Astrocyte (in vitro differentiated cells and primary cell): Measurements from ENCODE around the gene ATF2.

Source experiments
- EZH2 ChIP-seq: IDR thresholded peaks from 2 replicates; pipeline ENCODE4 v1.6.1; 2012; ENCODE audit warnings: mild to moderate bottlenecking, low read length, inconsistent platforms; ENCODE audit not compliant: insufficient read depth
- TF ChIP-seq, protein P1 (sequence below): IDR thresholded peaks from 2 replicates; pipeline ENCODE4 v1.5.1; 2011; ENCODE audit warnings: low read depth, mild to moderate bottlenecking, inconsistent platforms, low read length, moderate library complexity; ENCODE audit not compliant: insufficient read depth

GRCh38 chr2:175027755-175028154 is 140.2 kb downstream of the ATF2 start:
- TF ChIP-seq, protein P1, sequence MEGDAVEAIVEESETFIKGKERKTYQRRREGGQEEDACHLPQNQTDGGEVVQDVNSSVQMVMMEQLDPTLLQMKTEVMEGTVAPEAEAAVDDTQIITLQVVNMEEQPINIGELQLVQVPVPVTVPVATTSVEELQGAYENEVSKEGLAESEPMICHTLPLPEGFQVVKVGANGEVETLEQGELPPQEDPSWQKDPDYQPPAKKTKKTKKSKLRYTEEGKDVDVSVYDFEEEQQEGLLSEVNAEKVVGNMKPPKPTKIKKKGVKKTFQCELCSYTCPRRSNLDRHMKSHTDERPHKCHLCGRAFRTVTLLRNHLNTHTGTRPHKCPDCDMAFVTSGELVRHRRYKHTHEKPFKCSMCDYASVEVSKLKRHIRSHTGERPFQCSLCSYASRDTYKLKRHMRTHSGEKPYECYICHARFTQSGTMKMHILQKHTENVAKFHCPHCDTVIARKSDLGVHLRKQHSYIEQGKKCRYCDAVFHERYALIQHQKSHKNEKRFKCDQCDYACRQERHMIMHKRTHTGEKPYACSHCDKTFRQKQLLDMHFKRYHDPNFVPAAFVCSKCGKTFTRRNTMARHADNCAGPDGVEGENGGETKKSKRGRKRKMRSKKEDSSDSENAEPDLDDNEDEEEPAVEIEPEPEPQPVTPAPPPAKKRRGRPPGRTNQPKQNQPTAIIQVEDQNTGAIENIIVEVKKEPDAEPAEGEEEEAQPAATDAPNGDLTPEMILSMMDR = no peak
- TF ChIP-seq EZH2 = no peak
